ENCODE measurements around the gene SEC14L5. TPM values are rescaled to one million over a fixed set of nuclear protein-coding genes. Genes with fewer than 3 reads are reported as not detected.
A peak's percentile ranks its signal among the peaks of the same experiment; 100 is the strongest.

Gene SEC14L5
- polyA plus RNA-seq, 3 donors: 0.03 TPM; not detected in 2

- Mint-ChIP-seq H3K36me3 (no peaks in the 10 kb centered on the region), H3K4me1 (peaks cover 3% of the 10 kb centered on the region), H3K27me3 (ENCODE audit: low read depth in 3 of 3) (peaks cover 41 to 54% (median 43%) of the 10 kb centered on the region in 3 donors), H3K9me3 (peaks cover 3 to 18% (median 6%) of the 10 kb centered on the region in 7 donors), H3K27ac (no peak overlapping the region), H3K4me3 (peak overlapping the region in 1 of 2 donors; percentile 76)
- DNase-seq: no peak
- H3K4me3 ChIP-seq (replicated peaks in 1 of 3; ENCODE audit: low read depth in 2 of 3, low read length in 3 of 3): no peak overlapping the region
- H3K36me3 ChIP-seq (replicated peaks in 1 of 2; ENCODE audit: control insufficient read depth in 1 of 2, insufficient read depth in 2 of 2, low read length in 2 of 2): no peaks in the 10 kb centered on the region
- no peak overlapping the region for H2AFZ ChIP-seq (ENCODE audit: insufficient read depth, low read depth, low read length, poor library complexity, severe bottlenecking)
- peaks cover 22 to 52% of the 10 kb centered on the region in 2 donors for H3K27me3 ChIP-seq (ENCODE audit: control insufficient read depth in 2 of 2, insufficient read depth in 2 of 2, low read length in 2 of 2)
- no peaks in the 10 kb centered on the region for H3K4me1 ChIP-seq (ENCODE audit: control insufficient read depth in 1 of 2, insufficient read depth in 2 of 2, low read length in 2 of 2)
- no peak overlapping the region for H3K27ac ChIP-seq (ENCODE audit: low read depth in 1 of 2, low read length in 2 of 2)
- intact Hi-C loops (cut with micrococcal nuclease): no loop called here
- no peak for TF ChIP-seq CTCF (IDR thresholded peaks at IDR 0.05)
- no peak overlapping the region for H3K9ac ChIP-seq (ENCODE audit: insufficient read depth, low read length, poor library complexity, severe bottlenecking)
- 21% methylated on average over 53 of the region's 60 CpGs for WGBS (ENCODE audit: insufficient coverage)
- H3K9me3 ChIP-seq (replicated peaks in 1 of 2; ENCODE audit: control insufficient read depth in 1 of 2, insufficient read depth in 1 of 2, low read length in 2 of 2): peaks cover 0 to 5% of the 10 kb centered on the region in 2 donors
- no peaks in the 10 kb centered on the region for H4K20me1 ChIP-seq (ENCODE audit: insufficient read depth, low read length)
- H3K4me2 ChIP-seq (replicated peaks; ENCODE audit: extremely low read depth, low read length, poor library complexity, severe bottlenecking): peak overlapping the region; percentile 19
- no peaks in the 10 kb centered on the region for H3K79me2 ChIP-seq (ENCODE audit: insufficient read depth, low read length)
These were observed 29.6 kb downstream of the SEC14L5 start for GRCh38 chr16:4987580-4988374.

- Histone ChIP-seq H3K4me3 (replicated peaks in 1 of 3; ENCODE audit: low read depth in 2 of 3, low read length in 3 of 3) (no peak overlapping the region), H3K4me1 (ENCODE audit: control insufficient read depth in 1 of 2, insufficient read depth in 2 of 2, low read length in 2 of 2) (no peaks in the 10 kb centered on the region), H3K36me3 (replicated peaks in 1 of 2; ENCODE audit: control insufficient read depth in 1 of 2, insufficient read depth in 2 of 2, low read length in 2 of 2) (no peaks in the 10 kb centered on the region), H2AFZ (ENCODE audit: insufficient read depth, low read depth, low read length, poor library complexity, severe bottlenecking) (no peak overlapping the region), H3K4me2 (replicated peaks; ENCODE audit: extremely low read depth, low read length, poor library complexity, severe bottlenecking) (no peak overlapping the region), H3K27me3 (ENCODE audit: control insufficient read depth in 2 of 2, insufficient read depth in 2 of 2, low read length in 2 of 2) (peaks cover 22 to 52% of the 10 kb centered on the region in 2 donors), H4K20me1 (ENCODE audit: insufficient read depth, low read length) (no peaks in the 10 kb centered on the region), H3K79me2 (ENCODE audit: insufficient read depth, low read length) (no peaks in the 10 kb centered on the region), H3K9me3 (replicated peaks in 1 of 2; ENCODE audit: control insufficient read depth in 1 of 2, insufficient read depth in 1 of 2, low read length in 2 of 2) (peaks cover 0 to 5% of the 10 kb centered on the region in 2 donors), H3K9ac (ENCODE audit: insufficient read depth, low read length, poor library complexity, severe bottlenecking) (no peak overlapping the region), H3K27ac (ENCODE audit: low read depth in 1 of 2, low read length in 2 of 2) (no peak overlapping the region)
- WGBS (ENCODE audit: insufficient coverage): 92% methylated on average over 2 of the region's 5 CpGs
- peaks cover 41 to 56% (median 43%) of the 10 kb centered on the region in 3 donors for H3K27me3 Mint-ChIP-seq (ENCODE audit: low read depth in 3 of 3)
- TF ChIP-seq CTCF (IDR thresholded peaks at IDR 0.05): no peak
- intact Hi-C loops (cut with micrococcal nuclease): no loop called here
- no peaks in the 10 kb centered on the region for H3K36me3 Mint-ChIP-seq
- H3K9me3 Mint-ChIP-seq: peaks cover 3 to 18% (median 6%) of the 10 kb centered on the region in 7 donors
- DNase-seq: no peak
- H3K4me3 Mint-ChIP-seq: peak overlapping the region in 1 of 2 donors; percentile 76
- peaks cover 3% of the 10 kb centered on the region for H3K4me1 Mint-ChIP-seq
- H3K27ac Mint-ChIP-seq: peak overlapping the region in 1 of 7 donors; percentile 69
These were observed 30.5 kb downstream of the SEC14L5 start for GRCh38 chr16:4988647-4989046.

Measured in CD14-positive monocyte (primary cell).